ENCODE measurements around the gene UHRF1.

The UHRF1 gene

DNA sequence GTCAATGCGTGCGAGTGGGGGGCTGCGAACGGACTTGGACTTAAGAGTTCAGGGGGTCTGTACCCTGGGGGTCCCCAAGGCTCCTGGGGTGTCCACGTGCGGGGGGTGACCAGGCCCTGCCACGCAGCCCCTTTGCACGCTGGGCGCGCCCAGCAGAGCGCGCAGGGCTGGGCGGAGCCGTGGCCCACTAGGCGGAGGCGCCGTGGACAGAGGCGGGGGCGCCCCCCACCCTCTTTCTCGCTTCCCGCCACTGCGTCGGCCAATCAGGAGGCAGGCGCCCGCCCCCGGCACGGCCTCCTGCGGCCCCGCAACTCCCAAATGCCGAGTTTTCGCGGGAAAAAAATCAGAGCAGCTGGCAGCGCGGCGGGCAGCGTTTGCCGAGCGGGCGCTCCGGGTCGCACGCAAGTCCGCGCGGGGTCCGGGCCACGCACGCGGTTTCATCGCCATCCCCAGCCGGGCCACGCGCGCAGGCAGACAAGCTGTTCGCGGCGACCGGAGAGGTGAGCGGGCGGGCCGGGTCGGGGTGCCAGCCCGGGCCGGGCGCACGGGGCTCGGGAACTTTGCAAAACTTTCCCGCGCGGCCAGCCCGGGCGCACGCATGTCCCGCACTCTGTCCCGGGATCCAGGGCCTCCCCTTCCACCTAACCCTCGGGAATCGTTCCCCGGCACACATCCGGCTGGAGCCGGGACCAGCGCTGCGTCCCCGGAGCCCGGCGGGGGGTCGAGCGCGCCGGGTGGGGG, at the start of gene UHRF1:
Gene UHRF1 (plus strand): TSS at position 346 of the 741 bp plus-strand sequence. CDS start 1,385 bp downstream, outside the sequence.
- TF ChIP-seq, protein P1, sequence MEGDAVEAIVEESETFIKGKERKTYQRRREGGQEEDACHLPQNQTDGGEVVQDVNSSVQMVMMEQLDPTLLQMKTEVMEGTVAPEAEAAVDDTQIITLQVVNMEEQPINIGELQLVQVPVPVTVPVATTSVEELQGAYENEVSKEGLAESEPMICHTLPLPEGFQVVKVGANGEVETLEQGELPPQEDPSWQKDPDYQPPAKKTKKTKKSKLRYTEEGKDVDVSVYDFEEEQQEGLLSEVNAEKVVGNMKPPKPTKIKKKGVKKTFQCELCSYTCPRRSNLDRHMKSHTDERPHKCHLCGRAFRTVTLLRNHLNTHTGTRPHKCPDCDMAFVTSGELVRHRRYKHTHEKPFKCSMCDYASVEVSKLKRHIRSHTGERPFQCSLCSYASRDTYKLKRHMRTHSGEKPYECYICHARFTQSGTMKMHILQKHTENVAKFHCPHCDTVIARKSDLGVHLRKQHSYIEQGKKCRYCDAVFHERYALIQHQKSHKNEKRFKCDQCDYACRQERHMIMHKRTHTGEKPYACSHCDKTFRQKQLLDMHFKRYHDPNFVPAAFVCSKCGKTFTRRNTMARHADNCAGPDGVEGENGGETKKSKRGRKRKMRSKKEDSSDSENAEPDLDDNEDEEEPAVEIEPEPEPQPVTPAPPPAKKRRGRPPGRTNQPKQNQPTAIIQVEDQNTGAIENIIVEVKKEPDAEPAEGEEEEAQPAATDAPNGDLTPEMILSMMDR (IDR thresholded peaks at IDR 0.05; ENCODE audit: extremely low read depth, missing control alignments) = no peak

DNA sequence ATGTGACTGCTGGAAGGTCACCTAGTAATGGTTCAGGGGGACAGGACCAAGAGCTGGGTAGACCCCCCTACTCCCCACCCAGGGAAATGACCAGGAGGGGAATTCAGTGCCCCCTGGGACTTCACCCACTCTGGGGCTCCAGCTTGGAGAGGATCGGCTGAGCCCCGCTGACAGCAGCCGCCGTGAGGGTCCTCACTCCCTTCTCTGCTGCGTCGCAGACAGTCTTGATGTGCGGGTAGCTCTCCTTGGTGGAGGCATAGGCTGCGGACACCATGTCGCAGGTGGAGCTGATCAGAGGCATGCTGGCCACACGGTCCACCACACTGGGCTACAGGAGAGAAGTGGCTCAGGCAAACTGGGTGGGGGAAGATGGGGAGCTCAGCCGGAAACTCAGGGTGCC, 49.6 kb upstream of the UHRF1 start:
- DNase-seq (ENCODE audit: low spot score) = no peak
- TF ChIP-seq, protein P1 (IDR thresholded peaks at IDR 0.05; ENCODE audit: extremely low read depth, missing control alignments) = no peak

More for the DNA sequence above, at the start of gene UHRF1:
- DNase-seq (ENCODE audit: low spot score) = peak; percentile 89

GRCh38 chr19:4861147-4861546, 48.2 kb upstream of the UHRF1 start:
- peak; percentile 2 for DNase-seq (ENCODE audit: low spot score)
- TF ChIP-seq, protein P1 (IDR thresholded peaks at IDR 0.05; ENCODE audit: extremely low read depth, missing control alignments) = no peak

DNA sequence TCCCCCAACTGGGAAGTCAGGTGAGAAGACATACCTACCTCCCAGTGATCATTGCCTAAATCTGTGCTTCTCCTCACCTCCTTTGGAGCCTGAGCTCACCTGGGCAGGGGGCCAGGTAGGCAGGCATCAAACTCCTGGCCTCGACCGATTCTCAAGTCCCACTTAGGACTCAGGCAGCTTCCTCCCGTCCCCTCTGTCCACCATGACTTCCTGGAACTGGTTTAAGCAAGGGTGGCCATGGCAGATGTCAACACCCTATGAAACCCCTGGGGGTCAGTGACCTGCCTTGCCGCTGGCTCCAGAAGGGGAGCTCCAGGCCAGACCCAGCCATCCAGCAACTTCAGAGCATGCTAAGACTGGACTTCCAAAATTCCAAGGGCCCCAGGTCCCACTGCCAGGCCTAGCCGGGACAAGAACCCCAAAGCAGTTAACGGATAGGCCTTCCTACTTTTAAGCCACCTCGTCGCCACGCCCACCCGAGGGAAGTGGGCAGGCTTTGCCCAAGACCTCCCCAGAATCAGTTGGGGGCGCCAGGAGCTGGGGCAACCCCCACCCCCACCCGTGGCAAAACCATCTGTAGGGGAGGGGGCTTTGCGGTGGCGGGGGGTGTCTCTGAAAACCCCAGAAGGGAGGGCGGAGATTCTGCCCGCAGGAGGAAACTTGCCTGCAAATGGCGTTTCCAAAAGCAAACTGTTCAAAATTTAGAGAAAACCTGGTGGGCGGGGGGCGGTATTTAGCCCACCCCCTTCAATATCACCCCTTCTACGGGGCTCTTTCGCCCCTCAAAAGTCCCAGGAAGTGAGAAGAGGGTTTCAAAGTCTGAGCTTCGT, 42.5 kb upstream of the UHRF1 start:
- DNase-seq (ENCODE audit: low spot score) = peak; percentile 59
- TF ChIP-seq, protein P1 (IDR thresholded peaks at IDR 0.05; ENCODE audit: extremely low read depth, missing control alignments) = no peak

GRCh38 chr19:4867534-4868285, 41.6 kb upstream of the UHRF1 start, which contains the start of gene PLIN3:
Gene PLIN3, minus strand, starts transcription at chr19:4867667. Its CDS starts 6,273 bp downstream, at chr19:4861394.
- TF ChIP-seq, protein P1 (IDR thresholded peaks at IDR 0.05; ENCODE audit: extremely low read depth, missing control alignments) = no peak
- DNase-seq (ENCODE audit: low spot score) = peak; percentile 99

DNA sequence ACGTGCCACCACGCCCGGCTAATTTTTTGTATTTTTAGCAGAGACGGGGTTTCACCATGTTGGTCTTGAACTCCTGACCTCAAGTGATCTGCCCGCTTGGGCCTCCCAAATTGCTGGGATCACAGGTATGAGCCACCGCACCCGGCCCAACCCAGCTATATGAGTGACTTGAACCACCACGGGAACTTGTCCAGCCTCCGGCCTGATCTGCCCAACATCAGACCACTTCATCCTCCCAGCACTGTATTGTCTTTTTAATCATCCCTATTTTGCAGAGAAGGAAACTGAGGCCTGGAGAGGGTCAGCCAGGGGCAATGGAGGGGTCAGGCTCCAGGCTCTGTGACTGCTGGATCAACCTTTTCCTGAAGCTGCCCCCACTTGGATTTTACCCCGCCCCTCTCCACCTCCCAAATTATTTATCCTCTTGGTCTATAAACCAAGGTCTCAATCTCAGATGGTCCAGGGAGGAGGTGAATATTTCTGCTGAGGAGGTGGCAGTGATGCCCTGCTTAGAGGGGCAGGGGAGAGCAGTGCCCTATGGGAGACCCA, 40.9 kb upstream of the UHRF1 start:
- TF ChIP-seq, protein P1 (IDR thresholded peaks at IDR 0.05; ENCODE audit: extremely low read depth, missing control alignments) = no peak
- DNase-seq (ENCODE audit: low spot score) = no peak
